NB4 (cell line): ENCODE results near the gene SFXN5.

Source experiments
- POLR2A ChIP-seq: IDR thresholded peaks from 2 replicates; pipeline ENCODE4 v1.6.1; 2011; ENCODE audit warnings: mild to moderate bottlenecking; ENCODE audit not compliant: insufficient read length; ENCODE audit errors: extremely low read depth
- TF ChIP-seq, protein P1 (sequence below): IDR thresholded peaks from 2 replicates; pipeline ENCODE4 v1.6.1; 2011; ENCODE audit warnings: low read depth, low read length

- TF ChIP-seq POLR2A, result no peak
- TF ChIP-seq, protein P1, sequence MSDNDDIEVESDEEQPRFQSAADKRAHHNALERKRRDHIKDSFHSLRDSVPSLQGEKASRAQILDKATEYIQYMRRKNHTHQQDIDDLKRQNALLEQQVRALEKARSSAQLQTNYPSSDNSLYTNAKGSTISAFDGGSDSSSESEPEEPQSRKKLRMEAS, result no peak
Measured at GRCh38 chr2:72982219-72982618, 89.3 kb downstream of the SFXN5 start.
